ENCODE measurements around the gene NPLOC4.

DNA sequence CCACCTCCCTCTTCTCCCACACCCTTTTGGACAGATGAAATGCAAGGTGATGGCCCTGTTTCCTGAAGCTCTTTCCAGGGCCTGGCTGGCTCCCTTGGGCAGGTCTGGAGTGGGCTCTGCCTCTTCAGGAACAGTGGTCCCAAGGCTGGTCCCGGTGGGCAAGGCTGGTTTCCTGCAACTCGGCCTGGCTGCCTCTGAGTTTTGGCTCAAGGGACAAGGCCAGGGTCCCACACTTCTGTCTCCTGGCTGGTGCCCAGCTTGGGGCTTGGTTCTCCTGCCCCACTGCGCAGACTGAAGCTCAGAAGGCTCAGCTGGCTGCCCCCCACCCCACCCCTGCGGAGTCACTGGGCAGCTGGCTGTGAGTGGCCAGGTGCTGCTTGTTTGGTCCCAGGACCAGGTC, 120.5 kb downstream of the NPLOC4 start:
- TF ChIP-seq POLR2A (IDR thresholded peaks at IDR 0.05) (no peak), CTCF (IDR thresholded peaks at IDR 0.05) (no peak)

All from body of pancreas (tissue), 4 donors.